CD4-positive, alpha-beta T cell treated with Interleukin-17A for 4 hours (primary cell): ENCODE results near the gene TTLL8.

ENCODE experiments used
- DNase-seq: peaks from one replicate; pipeline ENCODE4 v3.0.0-alpha.2; 2020; ENCODE audit warnings: mixed read lengths

Gene TTLL8

GRCh38 chr22:50016988-50017700 lies 41.0 kb downstream of the TTLL8 start:
- DNase-seq: peak; percentile 65

- no peak for DNase-seq
These were observed 41.6 kb downstream of the TTLL8 start for GRCh38 chr22:50016308-50016987.

GRCh38 chr22:50015451-50016307 lies 42.4 kb downstream of the TTLL8 start:
- no peak for DNase-seq

GRCh38 chr22:50014655-50015401 lies 43.3 kb downstream of the TTLL8 start:
- peak; percentile 27 for DNase-seq

GRCh38 chr22:50014053-50014501 lies 44.0 kb downstream of the TTLL8 start:
- DNase-seq: no peak

GRCh38 chr22:50012211-50013181 lies 45.6 kb downstream of the TTLL8 start, which contains the start of gene IL17REL:
TSS of gene IL17REL (minus strand) at chr22:50012765. CDS start at chr22:50012646, 119 bp downstream.
- DNase-seq: no peak

- DNase-seq: no peak
These were observed 46.5 kb downstream of the TTLL8 start for GRCh38 chr22:50011447-50012210.

GRCh38 chr22:50010676-50011446 lies 47.2 kb downstream of the TTLL8 start:
- peak; percentile 58 for DNase-seq

- no peak for DNase-seq
These were observed 48.1 kb downstream of the TTLL8 start for GRCh38 chr22:50009765-50010675.

GRCh38 chr22:50009251-50009650 lies 48.8 kb downstream of the TTLL8 start:
- DNase-seq: no peak

GRCh38 chr22:50008151-50009040 lies 49.7 kb downstream of the TTLL8 start:
- DNase-seq: no peak

GRCh38 chr22:50007057-50007511 lies 51.0 kb downstream of the TTLL8 start:
- no peak for DNase-seq

- DNase-seq: no peak
These were observed 53.2 kb downstream of the TTLL8 start for GRCh38 chr22:50004918-50005317.

GRCh38 chr22:50002791-50003190 lies 55.3 kb downstream of the TTLL8 start:
- DNase-seq: no peak

- DNase-seq: no peak
These were observed 56.5 kb downstream of the TTLL8 start for GRCh38 chr22:50001388-50002231.
